ENCODE data around the gene OLFML2A.

DNA sequence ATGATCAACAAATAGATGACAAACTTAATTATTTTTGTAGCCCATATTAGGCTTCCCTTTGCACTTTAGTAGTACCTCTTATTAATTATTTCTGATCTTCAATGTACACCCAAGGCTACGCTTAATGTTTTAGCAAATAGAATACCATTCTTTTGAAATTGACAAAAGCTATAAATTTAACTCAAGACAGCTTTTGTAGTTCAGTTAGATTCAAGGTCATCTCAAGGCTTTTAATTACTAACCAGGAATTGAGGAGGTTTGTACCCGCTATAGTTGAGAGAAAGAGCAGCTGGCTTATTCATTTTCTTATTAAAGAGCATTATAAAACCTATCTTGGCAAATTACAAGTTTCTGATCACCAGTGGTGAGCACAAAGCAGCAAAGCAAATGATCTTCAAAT lies 20.9 kb upstream of the OLFML2A start:
- TF ChIP-seq, protein P1, sequence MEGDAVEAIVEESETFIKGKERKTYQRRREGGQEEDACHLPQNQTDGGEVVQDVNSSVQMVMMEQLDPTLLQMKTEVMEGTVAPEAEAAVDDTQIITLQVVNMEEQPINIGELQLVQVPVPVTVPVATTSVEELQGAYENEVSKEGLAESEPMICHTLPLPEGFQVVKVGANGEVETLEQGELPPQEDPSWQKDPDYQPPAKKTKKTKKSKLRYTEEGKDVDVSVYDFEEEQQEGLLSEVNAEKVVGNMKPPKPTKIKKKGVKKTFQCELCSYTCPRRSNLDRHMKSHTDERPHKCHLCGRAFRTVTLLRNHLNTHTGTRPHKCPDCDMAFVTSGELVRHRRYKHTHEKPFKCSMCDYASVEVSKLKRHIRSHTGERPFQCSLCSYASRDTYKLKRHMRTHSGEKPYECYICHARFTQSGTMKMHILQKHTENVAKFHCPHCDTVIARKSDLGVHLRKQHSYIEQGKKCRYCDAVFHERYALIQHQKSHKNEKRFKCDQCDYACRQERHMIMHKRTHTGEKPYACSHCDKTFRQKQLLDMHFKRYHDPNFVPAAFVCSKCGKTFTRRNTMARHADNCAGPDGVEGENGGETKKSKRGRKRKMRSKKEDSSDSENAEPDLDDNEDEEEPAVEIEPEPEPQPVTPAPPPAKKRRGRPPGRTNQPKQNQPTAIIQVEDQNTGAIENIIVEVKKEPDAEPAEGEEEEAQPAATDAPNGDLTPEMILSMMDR (IDR thresholded peaks at IDR 0.05) = no peak
- no peak for TF ChIP-seq POLR2A (IDR thresholded peaks at IDR 0.05)

Data from lower leg skin (tissue), 3 donors.